ENCODE data around the gene PSG4. TPM values are rescaled to one million over a fixed set of nuclear protein-coding genes. Genes with fewer than 3 reads are reported as not detected.
"Not testable (repeated sequence)": the region's sequence is repeated elsewhere in the genome, so short reads cannot be mapped to it uniquely, and the experiment has no call there.

Gene PSG4
- total RNA-seq (under 1 TPM in 4 of 6 donors, not detected in 2; 0.24 to 0.76 (median 0.36) TPM), polyA plus RNA-seq (1 to 10 TPM in 1 of 2 donors, under 1 TPM in 1; 0.12 to 3.0 TPM)

GRCh38 chr19:43205471-43206105, at the start of gene PSG4:
PSG4 (minus strand) TSS chr19:43205638; CDS start chr19:43205536, 102 bp downstream.
- H3K4me3 ChIP-seq; intact Hi-C loops (cut with DNase I); H3K9me3 ChIP-seq; ATAC-seq; FAIRE-seq; H3K36me3 ChIP-seq; H3K4me1 ChIP-seq; DNase-seq; H3K27ac ChIP-seq; H3K27me3 ChIP-seq: not testable (repeated sequence)
- WGBS, 2 donors = 38 to 60% methylated on average over 8 to 9 of the region's 9 CpGs

DNA sequence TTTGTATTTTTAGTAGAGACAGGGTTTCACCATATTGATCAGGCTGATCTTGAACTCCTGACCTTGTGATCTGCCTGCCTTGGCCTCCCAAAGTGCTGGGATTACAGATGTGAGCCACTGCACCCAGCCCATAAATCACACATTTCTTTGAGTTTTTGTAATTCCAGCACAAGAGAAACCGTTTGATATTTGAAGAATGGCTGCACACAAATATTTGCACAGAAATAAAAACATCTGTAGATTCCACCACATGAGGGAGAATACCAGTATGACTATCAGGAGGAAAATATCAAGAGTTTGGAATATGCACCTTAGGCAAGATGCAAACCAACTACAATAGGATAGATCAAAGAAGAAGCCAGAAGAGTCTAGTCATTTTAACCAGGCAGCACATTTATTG, 46.0 kb upstream of the PSG4 start:
- H3K27me3 ChIP-seq; FAIRE-seq; ATAC-seq; H3K4me3 ChIP-seq; H3K36me3 ChIP-seq; H3K4me1 ChIP-seq; intact Hi-C loops (cut with DNase I); H3K27ac ChIP-seq; DNase-seq; H3K9me3 ChIP-seq: not testable (repeated sequence)
- WGBS, 2 donors = 6 to 7% methylated on average over 1 of the region's 1 CpG

DNA sequence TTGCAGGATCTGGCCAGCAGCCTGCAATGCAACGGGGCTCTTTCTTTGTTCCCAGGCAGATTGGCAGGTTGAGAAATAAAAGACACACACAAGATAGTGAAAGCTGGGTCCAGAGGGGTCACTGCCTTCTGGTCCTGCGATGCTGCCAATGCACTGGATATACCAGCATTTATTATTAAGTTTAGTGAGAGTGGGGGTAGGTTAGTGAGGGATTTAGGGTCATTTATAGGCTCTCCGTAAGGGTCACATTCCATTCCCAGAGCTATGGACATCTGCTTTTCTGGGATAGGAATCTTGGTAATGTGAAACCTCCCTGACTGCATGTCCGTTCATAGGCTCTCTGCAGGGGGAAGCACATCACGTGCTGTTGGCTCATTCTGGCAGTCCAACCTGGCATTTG, 44.9 kb upstream of the PSG4 start:
- intact Hi-C loops (cut with DNase I); H3K4me3 ChIP-seq; FAIRE-seq; H3K9me3 ChIP-seq; H3K27me3 ChIP-seq; H3K27ac ChIP-seq; H3K4me1 ChIP-seq; ATAC-seq; H3K36me3 ChIP-seq; DNase-seq: not testable (repeated sequence)
- 40 to 62% methylated on average over 3 to 4 of the region's 5 CpGs for WGBS, 2 donors

DNA sequence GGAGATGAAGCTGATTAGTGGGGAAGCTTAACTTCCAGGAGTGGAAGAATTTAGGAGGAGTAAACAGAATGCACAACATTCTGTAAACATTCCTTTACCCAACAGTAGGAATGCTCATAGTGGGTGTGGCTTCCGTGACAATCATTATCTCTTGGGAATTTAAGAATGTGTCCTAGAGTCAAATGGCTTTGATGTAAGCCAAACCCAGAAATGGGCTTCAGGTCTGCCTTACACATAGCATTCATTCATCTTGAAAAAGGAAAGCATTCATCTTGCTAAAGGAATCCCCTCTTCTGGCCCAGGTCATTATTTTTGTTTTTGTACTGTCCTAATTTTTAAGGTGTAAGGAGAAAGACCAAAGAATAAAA, 43.2 kb upstream of the PSG4 start:
- FAIRE-seq; H3K36me3 ChIP-seq; intact Hi-C loops (cut with DNase I); H3K9me3 ChIP-seq; DNase-seq; H3K4me1 ChIP-seq; H3K4me3 ChIP-seq; ATAC-seq; H3K27me3 ChIP-seq; H3K27ac ChIP-seq: not testable (repeated sequence)
- WGBS, 2 donors = 55 to 59% methylated on average over 1 of the region's 1 CpG

GRCh38 chr19:43247243-43247880, 41.9 kb upstream of the PSG4 start:
- FAIRE-seq; H3K9me3 ChIP-seq; H3K4me3 ChIP-seq; H3K4me1 ChIP-seq; H3K36me3 ChIP-seq; H3K27ac ChIP-seq; intact Hi-C loops (cut with DNase I); H3K27me3 ChIP-seq; DNase-seq; ATAC-seq: not testable (repeated sequence)
- WGBS, 2 donors = 71 to 85% methylated on average over 12 to 13 of the region's 13 CpGs

- H3K9me3 ChIP-seq; FAIRE-seq; ATAC-seq; H3K4me1 ChIP-seq; H3K27me3 ChIP-seq; H3K27ac ChIP-seq; H3K4me3 ChIP-seq; H3K36me3 ChIP-seq; intact Hi-C loops (cut with DNase I); DNase-seq: not testable (repeated sequence)
- 67 to 76% methylated on average over 2 of the region's 3 CpGs for WGBS, 2 donors
Measured at GRCh38 chr19:43245848-43246247, 40.4 kb upstream of the PSG4 start.

- WGBS, 2 donors = 62 to 80% methylated on average over 2 of the region's 2 CpGs
- H3K36me3 ChIP-seq; H3K9me3 ChIP-seq; H3K27me3 ChIP-seq; H3K4me1 ChIP-seq; H3K27ac ChIP-seq; ATAC-seq; DNase-seq; H3K4me3 ChIP-seq; FAIRE-seq; intact Hi-C loops (cut with DNase I): not testable (repeated sequence)
Measured at GRCh38 chr19:43242211-43242610, 36.8 kb upstream of the PSG4 start.

DNA sequence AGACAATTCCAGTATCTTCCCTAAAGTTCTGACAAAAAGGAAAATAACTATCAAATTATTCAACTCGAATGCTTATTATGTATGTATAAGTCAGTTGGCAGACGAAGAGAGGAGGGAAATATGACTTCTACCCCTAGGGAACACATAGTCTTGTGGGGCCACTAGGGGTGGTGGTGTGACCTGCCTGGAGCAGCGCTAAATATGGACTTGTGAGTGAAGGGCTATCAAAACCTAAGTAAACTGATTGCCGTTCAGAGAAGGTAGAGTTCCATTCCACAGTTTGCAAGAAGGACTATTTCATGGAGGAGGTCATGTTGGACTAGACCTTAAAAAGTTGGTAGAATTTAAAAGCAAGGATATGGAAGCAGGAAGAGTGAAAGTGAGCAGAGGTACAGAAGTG, 32.8 kb upstream of the PSG4 start:
- H3K4me3 ChIP-seq; H3K27me3 ChIP-seq; H3K27ac ChIP-seq; DNase-seq; H3K4me1 ChIP-seq; ATAC-seq; H3K9me3 ChIP-seq; intact Hi-C loops (cut with DNase I); H3K36me3 ChIP-seq; FAIRE-seq: not testable (repeated sequence)
- 47 to 58% methylated on average over 4 of the region's 4 CpGs for WGBS, 2 donors

GRCh38 chr19:43235686-43236085, 30.2 kb upstream of the PSG4 start:
- H3K27me3 ChIP-seq; H3K9me3 ChIP-seq; ATAC-seq; intact Hi-C loops (cut with DNase I); H3K4me3 ChIP-seq; DNase-seq; H3K36me3 ChIP-seq; H3K27ac ChIP-seq; FAIRE-seq; H3K4me1 ChIP-seq: not testable (repeated sequence)
- 58 to 62% methylated on average over 3 of the region's 3 CpGs for WGBS, 2 donors

All from pancreas (tissue), 10 donors.